A549 (cell line): ENCODE data around the gene CIITA.

Experiments used
- BHLHE40 ChIP-seq: IDR thresholded peaks from 2 replicates; pipeline ENCODE4 v1.6.1; 2012; ENCODE audit warnings: low read depth, low read length, inconsistent platforms
- CBX8 ChIP-seq: fragments of 200-600 bp; sonication (generic); IDR thresholded peaks from 2 replicates; pipeline ENCODE4 v1.6.1; 2016
- CEBPB ChIP-seq, 2 experiments: fragments of >200 bp in 1 of 2; sonication (Bioruptor Twin) in 1 of 2; formaldehyde crosslinking in 1 of 2; IDR thresholded peaks; 2 replicates each; pipeline ENCODE4 v1.6.1; 2012 to 2016
- ELK1 ChIP-seq: fragments of 150-350 bp; IDR thresholded peaks from 2 replicates; pipeline ENCODE4 v1.6.1; 2014; ENCODE audit warnings: low read depth, mild to moderate bottlenecking, low read length
- EP300 ChIP-seq, 2 experiments: fragments of >200 bp; sonication (Bioruptor Twin); formaldehyde crosslinking; IDR thresholded peaks; 2 replicates in 1 of 2; 3 replicates in 1 of 2; pipeline ENCODE4 v1.6.1; 2016 to 2017
- GATA3 ChIP-seq: IDR thresholded peaks from 2 replicates; pipeline ENCODE4 v1.6.1; 2012; ENCODE audit warnings: borderline replicate concordance
- HDAC2 ChIP-seq: fragments of 200-600 bp; sonication (generic); IDR thresholded peaks from 2 replicates; pipeline ENCODE4 v1.6.1; 2016
- MAFK ChIP-seq: fragments of 450-650 bp; IDR thresholded peaks from 2 replicates; pipeline ENCODE4 v1.6.1; 2014; ENCODE audit not compliant: partially characterized antibody
- PHF8 ChIP-seq: fragments of 200-600 bp; sonication (generic); IDR thresholded peaks from 2 replicates; pipeline ENCODE4 v1.6.1; 2016; ENCODE audit warnings: low read depth, mild to moderate bottlenecking, antibody characterized with exemption, moderate library complexity, borderline replicate concordance
- POLR2A ChIP-seq: IDR thresholded peaks from 2 replicates; pipeline ENCODE4 v1.6.1; 2012; ENCODE audit warnings: mild to moderate bottlenecking, low read length
- RAD21 ChIP-seq, 2 experiments: fragments of >200 bp in 1 of 2; sonication (Bioruptor Twin) in 1 of 2; formaldehyde crosslinking in 1 of 2; IDR thresholded peaks in 1 of 2; conservative IDR thresholded peaks in 1 of 2; 2 replicates in 1 of 2; 3 replicates in 1 of 2; pipeline ENCODE4 v1.6.1; 2012 to 2018; ENCODE audit warnings: inconsistent platforms in 1 of 2
- REST ChIP-seq: fragments of 200-600 bp; sonication (generic); IDR thresholded peaks from 2 replicates; pipeline ENCODE4 v1.6.1; 2016; ENCODE audit warnings: antibody characterized with exemption, mild to moderate bottlenecking, moderate library complexity
- TF ChIP-seq, protein P1 (sequence below): fragments of >200 bp; sonication (Bioruptor Twin); formaldehyde crosslinking; IDR thresholded peaks from 3 replicates; pipeline ENCODE4 v1.5.1; 2016
- TF ChIP-seq, protein P2 (sequence below): IDR thresholded peaks from 2 replicates; pipeline ENCODE4 v1.6.1; 2012

DNA sequence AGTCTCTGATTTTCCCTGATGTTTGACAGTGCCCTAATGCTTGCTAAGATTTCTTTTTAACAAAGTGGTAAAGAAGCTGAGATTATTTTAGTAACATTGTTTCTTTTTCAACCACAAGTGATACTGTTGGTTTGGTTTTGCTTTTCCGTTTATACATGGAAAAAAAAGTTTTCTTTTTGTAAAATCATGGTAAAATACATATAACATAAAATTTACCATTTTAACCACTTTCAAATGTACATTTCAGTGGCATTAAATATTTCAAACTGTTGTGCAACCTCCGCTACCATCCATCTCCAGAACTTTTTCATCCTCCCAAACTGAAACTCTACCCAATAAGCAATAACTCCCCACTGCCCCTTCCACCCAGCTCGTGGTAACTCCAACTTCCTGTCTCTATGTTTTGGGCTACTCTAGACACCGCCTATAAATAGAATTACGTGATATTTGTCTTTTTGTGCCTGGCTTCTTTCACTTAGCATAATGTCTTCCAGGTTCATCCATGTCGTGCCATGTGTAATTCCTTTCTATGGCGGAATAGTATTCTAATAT is 4.6 kb downstream of the CIITA start:
- TF ChIP-seq, protein P1, sequence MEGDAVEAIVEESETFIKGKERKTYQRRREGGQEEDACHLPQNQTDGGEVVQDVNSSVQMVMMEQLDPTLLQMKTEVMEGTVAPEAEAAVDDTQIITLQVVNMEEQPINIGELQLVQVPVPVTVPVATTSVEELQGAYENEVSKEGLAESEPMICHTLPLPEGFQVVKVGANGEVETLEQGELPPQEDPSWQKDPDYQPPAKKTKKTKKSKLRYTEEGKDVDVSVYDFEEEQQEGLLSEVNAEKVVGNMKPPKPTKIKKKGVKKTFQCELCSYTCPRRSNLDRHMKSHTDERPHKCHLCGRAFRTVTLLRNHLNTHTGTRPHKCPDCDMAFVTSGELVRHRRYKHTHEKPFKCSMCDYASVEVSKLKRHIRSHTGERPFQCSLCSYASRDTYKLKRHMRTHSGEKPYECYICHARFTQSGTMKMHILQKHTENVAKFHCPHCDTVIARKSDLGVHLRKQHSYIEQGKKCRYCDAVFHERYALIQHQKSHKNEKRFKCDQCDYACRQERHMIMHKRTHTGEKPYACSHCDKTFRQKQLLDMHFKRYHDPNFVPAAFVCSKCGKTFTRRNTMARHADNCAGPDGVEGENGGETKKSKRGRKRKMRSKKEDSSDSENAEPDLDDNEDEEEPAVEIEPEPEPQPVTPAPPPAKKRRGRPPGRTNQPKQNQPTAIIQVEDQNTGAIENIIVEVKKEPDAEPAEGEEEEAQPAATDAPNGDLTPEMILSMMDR = no peak
- TF ChIP-seq ELK1 (no peak), EP300 (IDR thresholded peaks at IDR 0.05) (no peak), HDAC2 (no peak), POLR2A (no peak), GATA3 (no peak), BHLHE40 (no peak), RAD21 (conservative IDR thresholded peaks at IDR 0.05 in 1 of 2, IDR thresholded peaks at IDR 0.05 in 1 of 2) (no peak), CEBPB (IDR thresholded peaks at IDR 0.05) (no peak), PHF8 (no peak), REST (no peak), CBX8 (no peak), MAFK (no peak)
- TF ChIP-seq, protein P2, sequence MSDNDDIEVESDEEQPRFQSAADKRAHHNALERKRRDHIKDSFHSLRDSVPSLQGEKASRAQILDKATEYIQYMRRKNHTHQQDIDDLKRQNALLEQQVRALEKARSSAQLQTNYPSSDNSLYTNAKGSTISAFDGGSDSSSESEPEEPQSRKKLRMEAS = no peak
